ENCODE measurements around the gene PDE4B. TPM values are rescaled to one million over a fixed set of nuclear protein-coding genes. Genes with fewer than 3 reads are reported as not detected.

Gene PDE4B
- total RNA-seq, 2 experiments from 2014 or later: 2.4 to 3.1 TPM

DNA sequence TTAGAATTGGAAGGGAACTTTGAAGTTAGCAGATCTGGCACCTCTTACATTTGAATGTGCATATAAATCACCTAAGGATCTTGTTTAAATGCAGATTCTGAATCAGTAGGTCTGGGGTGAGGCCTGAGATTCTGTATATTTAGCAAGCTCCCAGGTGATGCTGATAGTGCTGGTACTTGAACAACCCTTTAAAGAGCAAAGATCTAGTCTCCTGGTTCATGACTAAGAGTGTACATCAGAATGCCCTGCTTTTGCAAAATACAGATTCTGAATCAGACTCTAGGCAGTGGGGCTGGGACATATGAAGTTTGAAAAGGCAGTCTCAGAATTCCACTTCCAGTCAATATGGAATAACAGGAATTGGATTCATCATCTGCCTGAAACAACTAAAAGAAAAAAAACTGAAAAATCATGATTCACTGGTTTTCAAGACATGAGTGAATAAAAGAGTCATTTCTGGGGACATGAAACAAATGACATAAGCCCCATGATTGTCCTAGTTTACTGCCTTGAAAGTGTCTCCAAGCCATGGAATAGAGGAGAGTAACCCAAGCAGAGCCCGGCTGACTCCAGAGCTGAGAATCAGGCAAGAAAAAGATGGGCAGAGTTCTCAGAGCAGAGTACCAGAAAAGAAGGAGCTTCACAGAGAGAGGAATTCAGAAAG, 591.7 kb downstream of the PDE4B start:
- no peak overlapping the region for H2AFZ ChIP-seq (ENCODE audit: low read length)
- TF ChIP-seq, protein P1, sequence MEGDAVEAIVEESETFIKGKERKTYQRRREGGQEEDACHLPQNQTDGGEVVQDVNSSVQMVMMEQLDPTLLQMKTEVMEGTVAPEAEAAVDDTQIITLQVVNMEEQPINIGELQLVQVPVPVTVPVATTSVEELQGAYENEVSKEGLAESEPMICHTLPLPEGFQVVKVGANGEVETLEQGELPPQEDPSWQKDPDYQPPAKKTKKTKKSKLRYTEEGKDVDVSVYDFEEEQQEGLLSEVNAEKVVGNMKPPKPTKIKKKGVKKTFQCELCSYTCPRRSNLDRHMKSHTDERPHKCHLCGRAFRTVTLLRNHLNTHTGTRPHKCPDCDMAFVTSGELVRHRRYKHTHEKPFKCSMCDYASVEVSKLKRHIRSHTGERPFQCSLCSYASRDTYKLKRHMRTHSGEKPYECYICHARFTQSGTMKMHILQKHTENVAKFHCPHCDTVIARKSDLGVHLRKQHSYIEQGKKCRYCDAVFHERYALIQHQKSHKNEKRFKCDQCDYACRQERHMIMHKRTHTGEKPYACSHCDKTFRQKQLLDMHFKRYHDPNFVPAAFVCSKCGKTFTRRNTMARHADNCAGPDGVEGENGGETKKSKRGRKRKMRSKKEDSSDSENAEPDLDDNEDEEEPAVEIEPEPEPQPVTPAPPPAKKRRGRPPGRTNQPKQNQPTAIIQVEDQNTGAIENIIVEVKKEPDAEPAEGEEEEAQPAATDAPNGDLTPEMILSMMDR (conservative IDR thresholded peaks at IDR 0.05; ENCODE audit: low read length): no peak
- no peak for TF ChIP-seq EZH2phosphoT487 (IDR thresholded peaks at IDR 0.05; ENCODE audit: borderline replicate concordance, low read depth, low read length)
- BruUV-seq (replicated peaks): no TSS peak

DNA sequence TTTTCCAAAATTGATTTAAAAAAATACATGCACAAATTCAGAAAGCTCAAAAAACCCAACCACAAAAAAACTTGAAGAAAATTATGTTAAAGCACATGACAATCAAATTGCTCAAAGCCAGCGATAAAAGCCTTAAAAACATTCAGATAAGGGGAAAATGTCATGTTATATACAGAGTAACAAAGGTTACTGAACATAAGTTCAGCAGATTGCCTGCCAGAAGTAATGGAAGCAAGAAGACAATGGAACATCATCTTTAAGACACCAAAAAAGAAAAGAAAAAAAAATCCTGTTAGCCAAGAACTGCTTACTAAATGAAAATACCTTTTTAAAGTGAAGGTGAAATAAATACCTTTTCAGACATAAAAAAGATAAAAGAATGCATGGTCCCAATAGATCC, 594.0 kb downstream of the PDE4B start:
- POLR2A ChIA-PET: interaction anchor here (1.0 to 2.6 kb wide), 4 partner anchors 10 to 56 kb away, joined by 3 to 8 read pairs (median 4); no protein-coding TSS in a partner anchor
- no TSS peak for BruUV-seq (replicated peaks)
- intact Hi-C loops (cut with micrococcal nuclease; ENCODE audit: unreplicated experiment): no loop called here

More for the DNA sequence above, 591.7 kb downstream of the PDE4B start:
- H3K9me2 ChIP-seq (ENCODE audit: insufficient read depth, low read length): no peaks in the 10 kb centered on the region
- ChIA-PET CTCF (ENCODE audit: unreplicated experiment) (no interaction called here), POLR2A (interaction anchor here (0.8 to 1.0 kb wide), 3 partner anchors 8 to 30 kb away, joined by 3 read pairs; no protein-coding TSS in a partner anchor)
- no peak for DNase-seq (ENCODE audit: low spot score)
- H3K4me2 ChIP-seq (ENCODE audit: low read length): no peak overlapping the region
- peaks cover 27% of the 10 kb centered on the region for H3K36me3 ChIP-seq (ENCODE audit: insufficient read depth, low read length)
- peaks cover 86% of the 10 kb centered on the region for H3K9me3 ChIP-seq (ENCODE audit: low read length)
- no peaks in the 10 kb centered on the region for H4K20me1 ChIP-seq (ENCODE audit: insufficient read depth, low read length)
- H3K4me3 ChIP-seq (ENCODE audit: low read depth, low read length, poor library complexity, severe bottlenecking): no peak overlapping the region
- H3K79me2 ChIP-seq (ENCODE audit: insufficient read depth, low read depth, low read length): no peaks in the 10 kb centered on the region
- intact Hi-C loops (cut with micrococcal nuclease; ENCODE audit: unreplicated experiment): no loop called here
- H3K27ac ChIP-seq (ENCODE audit: low read depth, low read length, poor library complexity, severe bottlenecking): no peak overlapping the region
- H3K4me1 ChIP-seq (ENCODE audit: insufficient read depth, low read length, poor library complexity, severe bottlenecking): peaks cover 25% of the 10 kb centered on the region

More for the DNA sequence above, 594.0 kb downstream of the PDE4B start:
- Histone ChIP-seq H3K9me2 (ENCODE audit: insufficient read depth, low read length) (no peaks in the 10 kb centered on the region), H3K36me3 (ENCODE audit: insufficient read depth, low read length) (peaks cover 19% of the 10 kb centered on the region), H3K4me2 (ENCODE audit: low read length) (no peak overlapping the region), H3K79me2 (ENCODE audit: insufficient read depth, low read depth, low read length) (no peaks in the 10 kb centered on the region), H2AFZ (ENCODE audit: low read length) (no peak overlapping the region), H3K27ac (ENCODE audit: low read depth, low read length, poor library complexity, severe bottlenecking) (no peak overlapping the region), H3K9me3 (ENCODE audit: low read length) (peaks cover 85% of the 10 kb centered on the region), H4K20me1 (ENCODE audit: insufficient read depth, low read length) (no peaks in the 10 kb centered on the region), H3K4me1 (ENCODE audit: insufficient read depth, low read length, poor library complexity, severe bottlenecking) (peaks cover 2% of the 10 kb centered on the region), H3K4me3 (ENCODE audit: low read depth, low read length, poor library complexity, severe bottlenecking) (no peak overlapping the region)
- peak; percentile 48 for DNase-seq (ENCODE audit: low spot score)
- CTCF ChIA-PET (ENCODE audit: unreplicated experiment): interaction anchor here (0.5 to 1.0 kb wide), 2 partner anchors 56 to 108 kb away, joined by 3 read pairs; no protein-coding TSS in a partner anchor
- TF ChIP-seq EZH2phosphoT487 (IDR thresholded peaks at IDR 0.05; ENCODE audit: borderline replicate concordance, low read depth, low read length): no peak
- TF ChIP-seq, protein P1 (conservative IDR thresholded peaks at IDR 0.05; ENCODE audit: low read length): no peak
